Ishikawa (cell line): ENCODE measurements around the gene PRX.

ENCODE experiments used
- CEBPB ChIP-seq: IDR thresholded peaks from 2 replicates; pipeline ENCODE4 v1.6.1; 2012
- CREB1 ChIP-seq: IDR thresholded peaks from 2 replicates; pipeline ENCODE4 v1.6.1; 2012; ENCODE audit warnings: low read depth
- EGR1 ChIP-seq: IDR thresholded peaks from 2 replicates; pipeline ENCODE4 v1.6.1; 2012
- EP300 ChIP-seq: IDR thresholded peaks from 2 replicates; pipeline ENCODE4 v1.6.1; 2012; ENCODE audit warnings: borderline replicate concordance
- FOXM1 ChIP-seq: IDR thresholded peaks from 2 replicates; pipeline ENCODE4 v1.6.1; 2012; ENCODE audit warnings: low read depth, borderline replicate concordance
- NFIC ChIP-seq: IDR thresholded peaks from 2 replicates; pipeline ENCODE4 v1.6.1; 2012
- RAD21 ChIP-seq: IDR thresholded peaks from 2 replicates; pipeline ENCODE4 v1.6.1; 2012; ENCODE audit warnings: low read depth
- REST ChIP-seq: IDR thresholded peaks from 2 replicates; pipeline ENCODE4 v1.6.1; 2012; ENCODE audit warnings: low read depth, mild to moderate bottlenecking
- TAF1 ChIP-seq: IDR thresholded peaks from 2 replicates; pipeline ENCODE4 v1.6.1; 2012; ENCODE audit warnings: low read depth, mild to moderate bottlenecking
- TCF12 ChIP-seq: IDR thresholded peaks from 2 replicates; pipeline ENCODE4 v1.6.1; 2012; ENCODE audit warnings: low read depth
- TEAD4 ChIP-seq: IDR thresholded peaks from 2 replicates; pipeline ENCODE4 v1.6.1; 2012
- USF1 ChIP-seq: IDR thresholded peaks from 2 replicates; pipeline ENCODE4 v1.6.1; 2012
- YY1 ChIP-seq: IDR thresholded peaks from 2 replicates; pipeline ENCODE4 v1.6.1; 2012; ENCODE audit warnings: low read depth
- ZBTB7A ChIP-seq: IDR thresholded peaks from 2 replicates; pipeline ENCODE4 v1.6.1; 2012; ENCODE audit warnings: low read depth
- TF ChIP-seq, protein P1 (sequence below): IDR thresholded peaks from 2 replicates; pipeline ENCODE4 v1.6.1; 2012

Gene PRX

DNA sequence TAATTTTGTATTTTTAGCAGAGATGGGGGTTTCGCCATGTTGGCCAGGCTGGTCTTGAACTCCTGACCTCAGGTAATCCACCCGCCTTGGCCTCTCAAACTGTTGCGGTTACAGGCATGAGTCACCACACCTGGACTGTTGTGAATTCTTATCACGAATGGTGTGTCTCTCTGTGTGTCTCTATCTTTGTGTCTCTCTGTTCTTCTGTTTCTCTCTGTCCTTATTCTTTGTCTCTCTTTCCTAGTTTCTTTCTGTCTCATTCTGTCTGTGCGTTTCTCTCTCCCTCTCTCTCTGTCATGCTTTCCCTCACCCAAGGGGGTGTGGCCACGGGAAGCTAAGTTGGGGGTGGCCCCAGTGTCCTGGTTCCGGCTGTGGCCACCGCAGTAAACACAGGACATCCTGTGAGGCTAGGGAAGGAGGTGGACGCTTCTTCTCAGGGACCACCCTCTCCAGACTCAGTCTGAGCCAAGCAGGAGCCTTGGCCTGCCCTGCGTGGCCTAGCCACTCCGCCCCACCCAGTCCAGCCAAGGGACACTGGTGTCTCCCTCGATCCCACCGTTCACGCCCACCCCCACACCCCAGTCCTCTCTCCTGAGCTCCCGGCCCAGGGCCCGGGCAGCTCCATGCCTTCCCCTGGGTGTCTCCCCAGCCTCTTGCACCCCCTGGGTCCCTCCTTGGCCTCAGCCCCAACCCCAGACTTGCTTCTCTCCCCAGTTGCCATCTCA, 3.9 kb upstream of the PRX start:
- TF ChIP-seq TAF1, result no peak
- TF ChIP-seq RAD21, result no peak
- TF ChIP-seq YY1, result no peak
- no peak for TF ChIP-seq ZBTB7A

DNA sequence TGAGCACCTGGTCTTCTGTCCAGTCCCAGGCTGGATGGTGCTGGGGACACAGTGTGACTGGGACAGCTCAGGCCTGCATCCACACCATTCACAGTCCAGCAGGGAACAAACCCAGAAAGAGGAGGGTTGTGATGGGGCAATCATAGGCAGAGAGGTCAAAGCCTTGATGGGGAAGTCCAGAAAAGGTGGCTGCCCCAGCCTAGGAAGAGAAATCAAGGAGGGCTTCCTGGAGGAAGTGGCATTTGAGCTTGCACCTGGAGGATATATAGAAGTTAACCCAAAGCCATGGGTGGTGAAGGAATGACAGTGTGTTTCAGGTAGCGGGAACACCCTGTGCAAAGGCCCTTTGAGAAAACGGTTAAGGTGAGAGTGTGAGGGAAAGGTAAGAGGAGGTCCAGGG, 2.6 kb upstream of the PRX start:
- TF ChIP-seq, protein P1, sequence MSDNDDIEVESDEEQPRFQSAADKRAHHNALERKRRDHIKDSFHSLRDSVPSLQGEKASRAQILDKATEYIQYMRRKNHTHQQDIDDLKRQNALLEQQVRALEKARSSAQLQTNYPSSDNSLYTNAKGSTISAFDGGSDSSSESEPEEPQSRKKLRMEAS, result no peak
- TF ChIP-seq EGR1 (no peak), CEBPB (no peak), YY1 (no peak), RAD21 (no peak), TCF12 (no peak), FOXM1 (no peak), TAF1 (no peak), USF1 (no peak)

GRCh38 chr19:40414542-40415535, 1.7 kb upstream of the PRX start:
- TF ChIP-seq NFIC, result no peak

GRCh38 chr19:40412866-40413265, 312 bp downstream of the PRX start:
- TF ChIP-seq REST (no peak), EP300 (no peak), CREB1 (no peak), YY1 (no peak), FOXM1 (no peak), RAD21 (no peak), EGR1 (no peak), NFIC (no peak), USF1 (no peak), ZBTB7A (no peak)
- TF ChIP-seq, protein P1, result no peak

DNA sequence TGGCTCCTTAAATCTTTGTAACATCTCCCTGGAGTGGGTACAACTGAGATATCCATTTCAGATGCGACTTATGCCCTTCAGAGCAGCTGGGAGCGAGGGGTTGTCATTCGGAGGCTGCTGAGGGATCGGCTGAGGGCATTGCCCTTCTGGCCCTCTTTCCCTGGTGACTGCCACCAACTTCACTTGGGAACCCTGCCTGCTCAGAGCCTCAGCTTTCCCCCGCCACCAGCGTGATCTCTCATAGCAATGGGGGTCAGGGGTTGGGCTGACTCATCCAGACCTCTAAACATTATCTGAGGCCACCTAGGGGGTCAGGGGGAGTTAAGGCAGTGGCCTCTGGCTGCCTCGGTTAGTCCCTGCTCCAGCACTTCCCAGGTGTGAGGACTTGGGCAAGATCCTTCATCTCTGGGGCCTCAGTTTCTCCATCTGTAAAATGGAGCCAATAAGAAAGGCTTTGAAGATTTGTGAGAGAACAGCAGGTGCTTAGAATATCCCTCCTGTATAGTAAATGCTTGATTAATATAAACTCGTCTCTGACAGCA, 1.1 kb downstream of the PRX start:
- no peak for TF ChIP-seq EGR1
- TF ChIP-seq USF1, result no peak
- TF ChIP-seq TAF1, result no peak
- no peak for TF ChIP-seq REST
- no peak for TF ChIP-seq CREB1
- TF ChIP-seq CEBPB, result no peak
- TF ChIP-seq ZBTB7A, result no peak
- no peak for TF ChIP-seq TCF12
- no peak for TF ChIP-seq EP300
- no peak for TF ChIP-seq TEAD4
- no peak for TF ChIP-seq YY1
- TF ChIP-seq, protein P1, result no peak
- no peak for TF ChIP-seq RAD21
- no peak for TF ChIP-seq FOXM1
